HG03025 (cell line): Measurements from ENCODE around the gene CD1E.
"Not testable (repeated sequence)": the region's sequence is repeated elsewhere in the genome, so short reads cannot be mapped to it uniquely, and the experiment has no call there.

Source experiments
- ATAC-seq: cut with Tn5 transposase; IDR thresholded peaks from one replicate; pipeline ENCODE4 v1.9.1; 2021; ENCODE audit warnings: mild to moderate bottlenecking, moderate library complexity; ENCODE audit not compliant: unreplicated experiment, low FRiP score

The CD1E gene

GRCh38 chr1:158357441-158357840, 3.7 kb downstream of the CD1E start:
- ATAC-seq: no peak

- ATAC-seq: no peak
These were observed 8.8 kb downstream of the CD1E start for GRCh38 chr1:158362482-158362881.

GRCh38 chr1:158362941-158363340, 9.2 kb downstream of the CD1E start:
- ATAC-seq: no peak

- ATAC-seq: no peak
These were observed 13.1 kb downstream of the CD1E start for GRCh38 chr1:158366783-158367182.

GRCh38 chr1:158371188-158371953, 17.7 kb downstream of the CD1E start:
- peak; percentile 85 for ATAC-seq

- ATAC-seq: not testable (repeated sequence)
These were observed 20.4 kb downstream of the CD1E start for GRCh38 chr1:158374101-158374500.

- ATAC-seq: no peak
These were observed 21.2 kb downstream of the CD1E start for GRCh38 chr1:158374860-158375259.

GRCh38 chr1:158390331-158390730, 36.6 kb downstream of the CD1E start:
- no peak for ATAC-seq

GRCh38 chr1:158391099-158391498, 37.4 kb downstream of the CD1E start:
- no peak for ATAC-seq

GRCh38 chr1:158393476-158393875, 39.8 kb downstream of the CD1E start:
- no peak for ATAC-seq

GRCh38 chr1:158396646-158397045, 43.0 kb downstream of the CD1E start:
- ATAC-seq: no peak

- no peak for ATAC-seq
These were observed 45.3 kb downstream of the CD1E start, which contains the start of gene OR10T2 for GRCh38 chr1:158398818-158399514. TSS of gene OR10T2 (minus strand) at chr1:158399466. CDS start at chr1:158399466, 0 bp downstream.

- ATAC-seq: no peak
These were observed 47.2 kb downstream of the CD1E start for GRCh38 chr1:158400871-158401270.

- no peak for ATAC-seq
These were observed 53.4 kb downstream of the CD1E start for GRCh38 chr1:158407092-158407491.
